Fibroblast of lung (primary cell): ENCODE measurements around the gene HIGD2B. TPM values are rescaled to one million over a fixed set of nuclear protein-coding genes. Genes with fewer than 3 reads are reported as not detected.

Experiments
- DNase-seq, 2 donors: peaks; one replicate each; pipeline versions ENCODE4 v3.0.0 to v3.0.0-alpha.2; 2010; ENCODE audit warnings: low read depth in 2 of 2
- H2AFZ ChIP-seq: 2 replicates; pipeline ENCODE4 v1.5.1; 2012; ENCODE audit warnings: low read length, control low read depth, inconsistent platforms
- H3K27ac ChIP-seq: 2 replicates; pipeline ENCODE4 v1.5.1; 2011; ENCODE audit warnings: low read length, control low read depth; ENCODE audit not compliant: insufficient read depth
- H3K27me3 ChIP-seq: 2 replicates; pipeline ENCODE4 v1.5.1; 2011; ENCODE audit warnings: mild to moderate bottlenecking, low read length; ENCODE audit not compliant: control insufficient read depth, insufficient read depth
- H3K36me3 ChIP-seq: 2 replicates; pipeline ENCODE4 v1.5.1; 2011; ENCODE audit warnings: low read length; ENCODE audit not compliant: control insufficient read depth, insufficient read depth
- H3K4me1 ChIP-seq: 2 replicates; pipeline ENCODE4 v1.5.1; 2011; ENCODE audit warnings: low read length; ENCODE audit not compliant: control insufficient read depth, insufficient read depth; ENCODE audit errors: extremely low read depth
- H3K4me2 ChIP-seq: 2 replicates; pipeline ENCODE4 v1.5.1; 2011; ENCODE audit warnings: low read length, control low read depth; ENCODE audit not compliant: insufficient read depth; ENCODE audit errors: extremely low read depth
- H3K4me3 ChIP-seq, 4 experiments: fragments of 200-600 bp in 1 of 4; sonication (generic) in 1 of 4; replicated peaks in 1 of 4; 2 replicates each; pipeline ENCODE4 v1.5.1; 2011 to 2016; ENCODE audit warnings: low read length in 4 of 4, low read depth in 3 of 4, mild to moderate bottlenecking in 3 of 4, control low read depth in 2 of 4, inconsistent platforms in 1 of 4, mixed read lengths in 1 of 4; ENCODE audit not compliant: insufficient read depth in 1 of 4; ENCODE audit errors: control extremely low read depth in 1 of 4
- H3K79me2 ChIP-seq: 2 replicates; pipeline ENCODE4 v1.5.1; 2012; ENCODE audit warnings: mild to moderate bottlenecking, low read length, inconsistent platforms; ENCODE audit not compliant: control insufficient read depth, insufficient read depth
- H3K9ac ChIP-seq: 2 replicates; pipeline ENCODE4 v1.5.1; 2011; ENCODE audit warnings: mild to moderate bottlenecking, low read length, control low read depth; ENCODE audit not compliant: insufficient read depth
- H3K9me3 ChIP-seq: 2 replicates; pipeline ENCODE4 v1.5.1; 2012; ENCODE audit warnings: low read depth, low read length; ENCODE audit not compliant: control insufficient read depth, insufficient read depth
- H4K20me1 ChIP-seq: 2 replicates; pipeline ENCODE4 v1.5.1; 2011; ENCODE audit warnings: low read length; ENCODE audit not compliant: control insufficient read depth, insufficient read depth; ENCODE audit errors: extremely low read depth
- EZH2 ChIP-seq: IDR thresholded peaks from 2 replicates; pipeline ENCODE4 v1.5.1; 2012; ENCODE audit warnings: low read length, control low read depth, mild to moderate bottlenecking; ENCODE audit errors: missing control alignments
- polyA plus RNA-seq, 2 donors: library from polyadenylated mRNA; depleted of rRNA in 1 of 2; stranded (reverse) in 1 of 2; unstranded in 1 of 2; fragments of >200 nt; gene quantifications; 2 replicates each; pipeline ENCODE4 v1.2.1, GENCODE V29; 2011 to 2012; ENCODE audit warnings: missing spikeins in 1 of 2
- total RNA-seq: library from RNA; depleted of rRNA; stranded (reverse); fragments of >200 nt; gene quantifications from 2 replicates; pipeline ENCODE4 v1.2.1, GENCODE V29; 2014
- TF ChIP-seq, protein P1 (sequence below), 2 donors: IDR thresholded peaks in 1 of 2; conservative IDR thresholded peaks in 1 of 2; 1 replicate in 1 of 2; 2 replicates in 1 of 2; pipeline ENCODE4 v1.5.1; 2011 to 2012; ENCODE audit warnings: low read length in 2 of 2, control low read depth in 1 of 2, inconsistent platforms in 1 of 2, low read depth in 1 of 2, mild to moderate bottlenecking in 1 of 2

The HIGD2B gene
- total and polyA plus RNA-seq, 2 donors (not counting 1 experiment from before 2014, with no cell fraction given): not detected

DNA sequence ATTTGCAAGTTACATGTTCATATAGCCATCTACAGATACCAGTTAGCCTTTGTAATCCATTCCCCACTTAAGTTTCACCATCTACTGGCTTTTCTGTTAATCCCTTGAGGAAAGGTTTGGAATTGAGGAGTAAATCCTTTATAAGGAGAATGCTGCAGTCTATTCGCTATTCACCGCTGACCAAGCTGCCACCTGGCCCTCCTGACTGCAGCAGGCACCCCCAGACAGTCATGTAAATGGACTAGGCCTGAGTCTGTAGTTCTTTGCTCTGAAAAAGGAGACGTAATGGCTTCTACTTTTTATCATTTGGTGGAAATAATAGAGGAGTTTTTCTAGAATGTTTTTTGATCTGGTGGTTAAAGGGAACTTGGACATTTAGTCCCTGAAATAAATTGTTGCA lies 3.2 kb downstream of the HIGD2B start:
- Histone ChIP-seq H3K4me1 (no peaks in the 10 kb centered on the region), H3K79me2 (no peaks in the 10 kb centered on the region), H3K4me2 (no peak overlapping the region), H3K36me3 (no peaks in the 10 kb centered on the region), H2AFZ (no peak overlapping the region), H3K27ac (no peak overlapping the region), H3K4me3 (no peak overlapping the region), H4K20me1 (no peaks in the 10 kb centered on the region), H3K9me3 (no peaks in the 10 kb centered on the region), H3K9ac (no peak overlapping the region), H3K27me3 (peaks cover 11% of the 10 kb centered on the region)
- TF ChIP-seq EZH2: no peak
- TF ChIP-seq, protein P1, sequence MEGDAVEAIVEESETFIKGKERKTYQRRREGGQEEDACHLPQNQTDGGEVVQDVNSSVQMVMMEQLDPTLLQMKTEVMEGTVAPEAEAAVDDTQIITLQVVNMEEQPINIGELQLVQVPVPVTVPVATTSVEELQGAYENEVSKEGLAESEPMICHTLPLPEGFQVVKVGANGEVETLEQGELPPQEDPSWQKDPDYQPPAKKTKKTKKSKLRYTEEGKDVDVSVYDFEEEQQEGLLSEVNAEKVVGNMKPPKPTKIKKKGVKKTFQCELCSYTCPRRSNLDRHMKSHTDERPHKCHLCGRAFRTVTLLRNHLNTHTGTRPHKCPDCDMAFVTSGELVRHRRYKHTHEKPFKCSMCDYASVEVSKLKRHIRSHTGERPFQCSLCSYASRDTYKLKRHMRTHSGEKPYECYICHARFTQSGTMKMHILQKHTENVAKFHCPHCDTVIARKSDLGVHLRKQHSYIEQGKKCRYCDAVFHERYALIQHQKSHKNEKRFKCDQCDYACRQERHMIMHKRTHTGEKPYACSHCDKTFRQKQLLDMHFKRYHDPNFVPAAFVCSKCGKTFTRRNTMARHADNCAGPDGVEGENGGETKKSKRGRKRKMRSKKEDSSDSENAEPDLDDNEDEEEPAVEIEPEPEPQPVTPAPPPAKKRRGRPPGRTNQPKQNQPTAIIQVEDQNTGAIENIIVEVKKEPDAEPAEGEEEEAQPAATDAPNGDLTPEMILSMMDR (conservative IDR thresholded peaks at IDR 0.05 in 1 of 2, IDR thresholded peaks at IDR 0.05 in 1 of 2; ENCODE audit: low read depth in 1 of 2, low read length in 2 of 2): no peak
- DNase-seq: no peak

DNA sequence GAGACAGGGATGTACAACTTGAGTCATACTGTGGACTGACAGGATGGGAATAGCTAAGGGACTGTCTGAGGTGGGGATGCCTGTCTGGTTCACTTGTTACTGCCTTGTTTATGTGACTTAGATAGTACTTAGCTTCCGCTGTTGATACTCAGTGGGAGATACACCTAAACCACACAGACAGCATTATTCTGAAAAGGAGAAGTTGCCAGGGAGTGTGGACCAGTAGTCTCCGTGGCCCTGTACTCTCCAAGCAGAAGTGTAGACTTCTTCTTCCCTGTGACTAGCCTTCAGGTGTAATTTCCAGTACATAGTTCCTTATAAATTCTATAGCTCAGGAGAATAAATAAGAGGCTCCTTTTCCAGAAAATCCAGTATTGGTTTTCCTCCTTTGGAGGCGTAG lies 5.1 kb downstream of the HIGD2B start:
- H3K4me3 ChIP-seq: no peak overlapping the region
- H4K20me1 ChIP-seq: no peaks in the 10 kb centered on the region
- H2AFZ ChIP-seq: no peak overlapping the region
- H3K4me2 ChIP-seq: no peak overlapping the region
- H3K27me3 ChIP-seq: peaks cover 11% of the 10 kb centered on the region
- no peaks in the 10 kb centered on the region for H3K79me2 ChIP-seq
- DNase-seq: no peak
- no peaks in the 10 kb centered on the region for H3K36me3 ChIP-seq
- H3K4me1 ChIP-seq: no peaks in the 10 kb centered on the region
- TF ChIP-seq, protein P1 (conservative IDR thresholded peaks at IDR 0.05 in 1 of 2, IDR thresholded peaks at IDR 0.05 in 1 of 2; ENCODE audit: low read depth in 1 of 2, low read length in 2 of 2): no peak
- no peak for TF ChIP-seq EZH2
- no peaks in the 10 kb centered on the region for H3K9me3 ChIP-seq
- H3K9ac ChIP-seq: no peak overlapping the region
- H3K27ac ChIP-seq: no peak overlapping the region

DNA sequence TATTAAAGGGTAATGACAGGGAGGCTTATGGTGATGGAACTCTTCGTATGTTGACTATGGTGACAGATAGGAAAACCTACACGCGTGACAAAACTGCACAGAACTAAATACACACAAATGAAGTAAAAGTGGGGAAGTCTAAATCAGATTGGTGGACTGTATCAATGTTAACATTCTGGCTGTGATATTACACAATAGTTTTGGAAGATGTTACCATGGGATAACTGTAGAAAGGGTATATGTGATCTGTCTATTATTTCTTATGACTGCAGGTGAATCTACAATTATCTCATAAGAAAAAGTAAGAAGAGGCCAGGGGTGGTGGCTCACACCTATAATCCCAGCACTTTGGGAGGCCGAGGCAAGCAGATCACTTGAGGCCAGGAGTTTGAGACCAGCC lies 9.1 kb downstream of the HIGD2B start:
- TF ChIP-seq, protein P1 (conservative IDR thresholded peaks at IDR 0.05 in 1 of 2, IDR thresholded peaks at IDR 0.05 in 1 of 2; ENCODE audit: low read depth in 1 of 2, low read length in 2 of 2): no peak
- TF ChIP-seq EZH2: no peak
- no peaks in the 10 kb centered on the region for H3K79me2 ChIP-seq

More for the DNA sequence above, 9.1 kb downstream of the HIGD2B start:
- no peak overlapping the region for H3K4me2 ChIP-seq
- no peaks in the 10 kb centered on the region for H3K36me3 ChIP-seq
- no peaks in the 10 kb centered on the region for H3K9me3 ChIP-seq
- peaks cover 11% of the 10 kb centered on the region for H3K27me3 ChIP-seq
- H3K4me1 ChIP-seq: no peaks in the 10 kb centered on the region
- H3K27ac ChIP-seq: no peak overlapping the region
- no peak overlapping the region for H3K9ac ChIP-seq
- H4K20me1 ChIP-seq: no peaks in the 10 kb centered on the region
- no peak overlapping the region for H3K4me3 ChIP-seq
- DNase-seq: no peak
- H2AFZ ChIP-seq: no peak overlapping the region
